HPDE6-E6E7 (cell line): ENCODE results near the gene PDCD2L.
"Not testable (repeated sequence)": the region's sequence is repeated elsewhere in the genome, so short reads cannot be mapped to it uniquely, and the experiment has no call there.

Experiments used
- DNase-seq: peaks from one replicate; pipeline ENCODE4 v3.0.0; 2011; ENCODE audit warnings: missing footprints; ENCODE audit errors: extremely low spot score

The PDCD2L gene

DNA sequence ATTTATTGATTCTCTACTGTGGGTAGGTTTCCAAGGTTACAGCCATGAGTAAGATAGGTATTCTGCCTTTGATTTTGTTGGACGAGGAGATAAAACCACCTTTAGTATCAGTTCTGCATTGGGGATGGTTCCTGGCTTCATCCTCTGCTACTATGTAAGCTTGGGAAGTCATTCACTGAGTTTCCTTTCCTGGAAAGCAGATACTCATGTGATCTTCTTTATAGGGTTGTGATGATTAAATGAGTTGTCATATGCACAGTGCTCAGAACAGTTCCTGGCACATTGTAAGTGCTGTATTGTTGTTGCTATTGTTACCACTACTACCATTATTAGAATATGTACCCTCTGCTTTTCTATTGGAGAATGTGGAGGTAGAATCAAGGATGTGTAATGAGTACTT, 64.2 kb downstream of the PDCD2L start:
- DNase-seq, result no peak

DNA sequence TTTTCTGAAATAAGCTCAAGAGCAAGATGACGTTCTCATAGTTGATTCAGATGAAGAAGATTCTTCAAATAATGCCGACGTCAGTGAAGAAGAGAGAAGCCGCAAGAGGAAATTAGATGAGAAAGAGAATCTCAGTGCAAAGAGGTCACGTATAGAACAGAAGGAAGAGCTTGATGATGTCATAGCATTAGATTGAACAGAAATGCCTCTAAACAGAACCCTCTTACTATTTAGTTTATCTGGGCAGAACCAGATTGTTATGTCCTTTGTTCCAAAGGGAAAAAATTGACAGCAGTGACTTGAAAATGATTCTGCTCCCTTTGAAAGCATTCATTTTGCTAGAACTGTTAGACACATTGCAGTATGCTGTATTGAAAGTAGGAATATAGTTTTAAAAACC, 64.8 kb downstream of the PDCD2L start:
- DNase-seq, result not testable (repeated sequence)

GRCh38 chr19:34471906-34472700, 67.9 kb downstream of the PDCD2L start:
- no peak for DNase-seq

GRCh38 chr19:34474233-34474989, 70.2 kb downstream of the PDCD2L start:
- DNase-seq, result no peak

DNA sequence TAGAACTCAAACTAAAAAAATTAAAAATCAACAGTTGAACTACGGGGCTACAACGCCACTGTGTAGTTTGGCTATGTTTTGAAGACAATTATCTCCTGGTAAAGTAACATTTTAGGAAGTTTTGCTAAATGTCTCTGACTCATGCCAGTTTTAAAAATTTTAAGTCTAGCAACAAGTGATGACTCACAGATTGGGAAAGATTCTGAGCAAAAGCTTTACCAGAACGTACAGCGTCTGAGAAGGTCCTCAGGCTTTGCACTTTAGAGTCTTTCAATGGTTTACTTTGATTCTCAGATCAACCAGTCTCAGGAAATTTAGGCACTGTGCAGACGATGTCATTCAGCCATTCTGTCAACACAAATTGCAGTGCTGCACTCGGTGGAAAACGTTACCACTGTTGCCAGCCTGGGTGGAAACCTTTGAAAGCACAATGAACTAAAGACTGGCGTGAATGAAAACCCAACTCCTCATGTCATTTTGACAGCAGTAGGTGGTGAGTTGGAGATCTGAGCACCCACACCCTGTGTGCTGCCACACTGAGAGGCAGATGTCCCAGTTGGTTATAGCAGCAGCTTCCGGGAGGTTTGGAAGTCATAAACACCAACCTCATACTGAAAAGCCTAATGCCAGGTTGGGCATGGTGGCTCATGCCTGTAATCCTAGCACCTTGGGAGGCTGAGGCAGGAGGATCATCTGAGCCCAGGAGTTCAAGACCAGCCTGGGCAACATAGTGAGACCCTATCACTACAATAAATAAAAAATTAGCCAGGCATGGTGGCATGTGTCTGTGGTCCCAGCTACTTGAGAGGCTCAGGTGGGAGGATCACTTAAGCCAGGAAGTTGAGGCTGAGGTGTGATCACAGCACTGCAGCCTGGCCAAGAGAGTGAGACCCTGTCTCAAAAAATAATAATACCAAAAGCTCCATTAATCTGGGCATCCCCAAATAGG, 71.1 kb downstream of the PDCD2L start:
- DNase-seq, result peak; percentile 27
